Uterine smooth muscle cell (primary cell): Measurements from ENCODE around the gene TMEM106C. TPM values are rescaled to one million over a fixed set of nuclear protein-coding genes. Genes with fewer than 3 reads are reported as not detected.

Experiments used
- total RNA-seq: library from RNA; depleted of rRNA; stranded (reverse); fragments of >200 nt; gene quantifications from 2 replicates; pipeline ENCODE4 v1.2.3, GENCODE V29; 2014

TMEM106C gene, protein sequence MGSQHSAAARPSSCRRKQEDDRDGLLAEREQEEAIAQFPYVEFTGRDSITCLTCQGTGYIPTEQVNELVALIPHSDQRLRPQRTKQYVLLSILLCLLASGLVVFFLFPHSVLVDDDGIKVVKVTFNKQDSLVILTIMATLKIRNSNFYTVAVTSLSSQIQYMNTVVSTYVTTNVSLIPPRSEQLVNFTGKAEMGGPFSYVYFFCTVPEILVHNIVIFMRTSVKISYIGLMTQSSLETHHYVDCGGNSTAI
- 120 and 175 TPM in 2 replicates for total RNA-seq

DNA sequence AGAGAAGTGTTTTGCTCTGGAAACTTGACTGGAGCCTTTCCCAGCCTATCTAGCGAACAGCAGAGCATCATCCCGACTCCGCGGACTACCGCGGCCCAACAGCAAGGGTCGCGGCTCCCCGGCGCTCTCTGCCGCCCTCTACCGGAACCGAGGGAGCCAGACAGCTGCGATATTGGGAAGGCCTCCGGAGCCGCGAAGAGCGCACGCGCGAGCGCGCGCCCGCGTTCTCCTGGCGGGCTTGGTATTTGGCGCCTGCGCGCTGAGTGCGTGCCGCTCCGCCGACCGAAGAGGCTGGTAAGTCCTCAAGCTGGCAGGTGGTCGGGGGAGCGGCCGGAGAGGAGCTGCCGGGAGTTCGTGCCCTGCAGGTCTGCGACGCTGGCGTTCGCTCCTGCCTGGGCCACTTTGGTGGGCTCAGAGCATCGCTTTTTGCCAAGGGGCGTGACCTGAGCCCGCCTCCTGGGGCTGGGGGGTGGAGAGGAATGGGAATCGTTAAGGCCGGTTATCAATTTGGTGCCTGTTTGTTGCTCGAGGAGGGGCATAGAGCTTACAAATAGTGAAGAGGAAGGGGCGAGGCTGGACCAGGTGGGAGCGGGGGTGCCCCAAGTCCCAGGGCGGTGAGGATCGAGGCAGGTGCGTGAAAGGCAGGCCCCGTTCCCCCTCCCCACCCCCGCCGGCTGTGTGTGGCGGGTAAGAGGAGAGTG, at the start of gene TMEM106C:
Gene TMEM106C, plus strand, starts transcription at position 257 of the 701 bp plus-strand sequence. CDS start 641 bp downstream, outside the sequence.

DNA sequence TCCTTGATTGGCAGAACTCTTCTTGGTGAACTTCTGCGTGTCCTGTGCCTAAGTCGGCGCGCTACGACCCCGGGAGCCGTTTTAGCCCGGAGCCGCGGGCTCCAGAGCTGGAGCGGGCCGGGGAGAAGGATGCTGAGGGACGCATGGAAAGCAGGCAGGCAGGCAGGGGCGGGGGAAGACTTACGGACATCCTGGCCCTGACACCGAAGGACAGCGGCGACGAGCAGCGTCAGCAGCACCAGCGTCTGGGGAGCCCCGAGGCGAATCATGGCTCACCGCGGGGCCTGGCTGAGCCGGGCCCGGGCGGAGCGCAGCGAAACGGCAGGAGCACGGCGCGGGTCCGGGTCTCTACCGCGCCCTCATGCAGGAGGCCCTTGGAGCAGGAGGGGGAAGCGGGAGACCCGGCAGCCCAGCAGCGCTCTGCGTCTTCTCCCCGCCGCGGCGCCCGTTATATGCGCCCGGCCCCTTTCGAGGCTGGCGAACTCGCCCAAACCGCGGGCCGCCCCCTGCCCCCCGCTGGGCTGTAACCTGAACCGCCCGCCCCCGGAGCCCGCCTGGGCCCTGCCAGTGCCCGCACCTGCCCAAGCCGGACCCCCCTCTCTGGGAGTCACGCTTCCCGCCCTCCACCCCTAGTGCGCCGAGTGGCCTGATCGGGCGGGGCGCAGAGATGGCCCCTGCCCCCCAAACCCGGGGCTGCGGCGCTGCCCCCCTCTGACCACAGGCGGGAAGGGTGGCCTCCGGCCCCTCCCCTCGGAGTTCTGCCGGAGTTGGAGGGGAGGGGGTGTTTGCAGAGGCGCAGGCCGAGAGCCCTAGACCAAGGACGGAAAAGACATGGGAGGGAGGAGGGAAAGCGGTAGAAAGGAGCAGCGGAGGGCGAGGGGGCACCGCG, 40.9 kb downstream of the TMEM106C start, which contains the start of gene COL2A1:
Gene COL2A1, minus strand, starts transcription at position 424 of the 889 bp plus-strand sequence. Its CDS starts 155 bp downstream, at position 269.

Other genes starting within 250 kb of the TMEM106C start
- gene ENDOU, start 238.1 kb upstream of the TMEM106C start, total RNA-seq: under 0.01 and 0.11 TPM in 2 replicates
- 5.3 and 6.1 TPM in 2 replicates for gene RAPGEF3, start 204.7 kb upstream of the TMEM106C start, total RNA-seq
- gene SLC48A1, start 190.4 kb upstream of the TMEM106C start, total RNA-seq: 7.0 and 15.5 TPM in 2 replicates
- 24.5 and 35.1 TPM in 2 replicates for gene HDAC7, start 143.7 kb upstream of the TMEM106C start, total RNA-seq
- gene VDR, start 58.6 kb upstream of the TMEM106C start, total RNA-seq: 2.7 and 9.2 TPM in 2 replicates
- not detected in 2 replicates for gene COL2A1, start 40.9 kb downstream of the TMEM106C start, total RNA-seq
- gene SENP1, start 142.5 kb downstream of the TMEM106C start, total RNA-seq: 15.2 and 17.2 TPM in 2 replicates
- gene PFKM, start 155.8 kb downstream of the TMEM106C start, total RNA-seq: 101 and 108 TPM in 2 replicates
- gene ASB8, start 193.9 kb downstream of the TMEM106C start, total RNA-seq: 14.7 and 16.6 TPM in 2 replicates
- gene CCDC184, start 220.0 kb downstream of the TMEM106C start, total RNA-seq: 0.22 and 0.25 TPM in 2 replicates
- gene OR10AD1, start 239.7 kb downstream of the TMEM106C start, total RNA-seq: not detected in 2 replicates